Superior temporal gyrus (tissue), 1 donor: ENCODE data around the gene ADGRD1.
"Not testable (repeated sequence)": the region's sequence is repeated elsewhere in the genome, so short reads cannot be mapped to it uniquely, and the experiment has no call there.

ENCODE experiments used
- DNase-seq: peaks from one replicate; pipeline ENCODE4 v3.0.0-alpha.2; 2016; ENCODE audit errors: extremely low spot score

The ADGRD1 gene

GRCh38 chr12:130937546-130937945, 16.2 kb upstream of the ADGRD1 start:
- DNase-seq: not testable (repeated sequence)

DNA sequence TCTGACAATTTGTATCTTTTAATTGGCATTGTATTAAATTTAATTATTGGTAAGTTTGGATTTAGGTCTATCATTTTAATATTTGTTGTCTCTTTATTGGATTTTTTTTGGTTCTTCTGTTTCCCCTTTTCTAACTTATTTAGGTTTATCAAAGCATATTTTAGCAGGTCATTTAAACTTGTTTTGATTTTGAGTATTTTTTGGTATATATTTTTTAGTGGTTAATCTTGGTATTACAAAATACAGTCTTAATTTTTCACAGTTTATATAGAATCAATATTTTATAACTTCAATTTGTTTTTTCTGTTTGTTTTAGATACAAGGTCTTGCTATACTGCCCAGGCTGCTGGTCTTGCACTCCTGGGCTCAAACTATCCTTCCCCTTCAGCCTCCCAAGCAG, 15.5 kb upstream of the ADGRD1 start:
- DNase-seq: no peak

DNA sequence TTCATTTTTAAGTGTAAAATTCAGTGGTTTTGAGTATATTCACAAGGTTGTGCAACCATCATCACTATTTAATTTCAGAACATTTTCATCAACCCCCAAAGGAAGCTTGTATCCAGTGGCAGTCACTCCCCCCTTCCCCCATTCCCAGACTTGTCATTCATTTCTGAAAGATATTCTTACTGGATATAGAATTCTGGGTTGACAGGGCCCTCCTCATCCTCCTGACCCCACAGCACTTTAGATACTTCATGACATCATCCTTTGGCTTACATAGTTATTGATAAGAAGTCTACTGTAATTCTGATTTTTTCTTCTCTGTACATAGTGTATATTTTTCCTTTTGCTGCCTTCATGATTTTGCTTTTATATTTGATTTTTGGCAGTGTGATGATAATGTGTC, 8.8 kb upstream of the ADGRD1 start:
- DNase-seq: no peak

DNA sequence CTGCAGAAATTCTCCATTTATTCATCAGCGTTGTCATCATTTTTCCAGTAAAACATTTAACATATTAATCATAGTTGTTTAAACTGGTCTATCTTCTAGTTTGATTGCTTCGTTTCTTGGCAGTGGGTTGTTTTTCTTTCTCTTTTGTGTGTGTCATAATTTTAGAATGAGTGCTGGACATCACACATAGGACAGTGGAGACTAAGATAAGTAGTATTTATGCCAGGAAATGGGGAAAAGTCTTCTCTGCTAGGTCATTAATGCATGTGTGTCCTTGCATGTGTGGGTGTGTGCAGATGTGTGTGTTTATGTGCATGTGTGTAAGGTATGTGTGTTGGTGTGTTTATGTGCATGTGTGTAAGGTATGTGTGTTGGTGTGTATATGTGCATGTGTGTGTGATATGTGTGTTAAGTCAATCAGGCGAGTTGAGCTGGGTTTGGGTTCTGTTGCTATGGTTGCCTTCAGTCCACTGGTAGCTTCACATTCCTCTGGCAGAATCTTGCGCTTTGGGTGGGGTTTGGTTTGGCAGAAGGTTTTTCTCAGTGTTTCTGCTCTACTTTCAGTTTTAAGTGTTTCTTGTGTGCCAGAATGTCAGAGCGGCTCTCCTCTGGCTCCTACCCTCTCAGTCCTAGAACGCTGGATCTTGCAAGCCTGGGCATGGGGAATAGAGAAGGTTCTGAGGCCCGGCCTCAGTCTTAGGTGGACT, 7.8 kb upstream of the ADGRD1 start:
- DNase-seq: no peak

- no peak for DNase-seq
These were observed 6.6 kb upstream of the ADGRD1 start for GRCh38 chr12:130947028-130947613.

GRCh38 chr12:130948136-130948535, 5.6 kb upstream of the ADGRD1 start:
- DNase-seq: no peak

DNA sequence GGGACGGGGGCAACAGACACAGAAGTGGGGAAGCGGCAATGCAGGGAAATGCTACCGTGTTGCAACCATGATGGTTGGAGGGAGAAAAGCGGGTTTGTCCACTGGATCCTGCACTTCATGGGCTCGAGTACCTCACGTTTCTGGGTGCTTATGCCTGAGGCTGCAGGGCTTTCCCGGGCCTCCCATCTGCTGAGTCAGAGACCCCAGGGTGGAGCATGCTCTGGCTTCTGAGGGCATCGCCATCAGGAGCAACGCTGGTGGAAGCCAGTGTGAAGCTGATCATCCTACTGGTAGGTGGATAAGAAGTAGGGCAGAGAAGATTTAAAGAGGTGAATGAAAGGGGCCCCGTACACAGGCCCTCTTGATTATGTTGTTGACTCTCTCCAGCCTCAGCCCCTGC, 5.0 kb upstream of the ADGRD1 start:
- DNase-seq: no peak

GRCh38 chr12:130949806-130950205, 3.9 kb upstream of the ADGRD1 start:
- no peak for DNase-seq

DNA sequence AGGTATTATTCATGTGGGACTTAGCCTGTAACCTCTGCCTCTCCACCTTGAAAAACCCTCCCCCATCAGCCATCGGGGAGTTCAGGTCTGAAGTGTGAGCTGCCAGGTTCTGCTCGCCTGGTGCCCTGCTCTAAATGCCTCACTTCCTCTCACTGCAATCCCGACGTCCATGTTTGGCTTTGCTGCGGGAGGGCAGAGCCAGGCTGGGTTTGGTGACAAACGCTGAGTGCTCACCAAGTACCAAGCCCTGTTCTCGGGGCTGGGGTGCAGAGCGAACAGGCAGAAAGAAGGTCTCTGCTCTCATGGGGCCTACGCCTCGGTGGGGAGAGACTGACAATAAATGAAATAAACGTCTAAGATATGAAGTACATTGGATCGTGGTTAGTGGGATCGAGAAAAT, 2.1 kb upstream of the ADGRD1 start:
- no peak for DNase-seq

GRCh38 chr12:130952171-130952954, 1.3 kb upstream of the ADGRD1 start:
- DNase-seq: no peak

GRCh38 chr12:130954544-130954831, 781 bp downstream of the ADGRD1 start:
- DNase-seq: no peak

GRCh38 chr12:130955238-130955816, 1.6 kb downstream of the ADGRD1 start:
- no peak for DNase-seq

- no peak for DNase-seq
These were observed 2.3 kb downstream of the ADGRD1 start for GRCh38 chr12:130956009-130956408.

DNA sequence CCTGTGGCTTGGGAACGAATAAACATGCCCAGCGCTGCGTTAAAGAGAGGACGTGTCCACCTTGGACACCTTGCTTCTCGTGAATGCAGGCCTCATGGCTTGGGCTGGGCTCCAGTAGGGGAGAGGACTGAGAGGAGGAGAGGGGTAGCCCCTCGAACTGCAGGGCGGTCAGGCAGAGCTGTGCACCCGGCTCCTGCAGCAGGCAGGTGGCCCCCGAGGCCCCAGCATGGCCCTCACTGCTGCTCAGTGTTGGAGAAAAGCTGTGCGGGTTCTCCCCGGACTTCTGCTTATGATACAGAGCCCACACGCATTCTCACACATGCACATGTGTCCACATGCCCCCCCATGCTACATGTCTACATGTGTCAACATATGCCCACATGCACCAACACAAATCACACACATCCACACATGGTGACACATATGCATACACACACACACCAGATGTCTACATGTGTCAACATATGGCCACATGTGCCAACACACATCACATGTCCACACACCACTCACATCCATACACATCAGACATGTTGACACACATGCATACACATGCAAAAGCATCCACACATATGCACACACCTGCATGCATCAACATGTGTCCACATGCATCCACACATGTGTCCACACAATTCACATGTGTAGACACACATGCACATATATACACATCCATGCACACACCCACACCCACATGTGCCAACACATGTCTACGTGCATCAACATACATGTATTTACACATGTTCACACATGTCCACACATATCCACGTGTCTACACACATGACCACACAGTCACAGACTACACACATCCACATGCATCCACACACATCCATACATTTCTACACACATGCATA, 3.0 kb downstream of the ADGRD1 start:
- DNase-seq: no peak

GRCh38 chr12:130957304-130957621, 3.6 kb downstream of the ADGRD1 start:
- no peak for DNase-seq

DNA sequence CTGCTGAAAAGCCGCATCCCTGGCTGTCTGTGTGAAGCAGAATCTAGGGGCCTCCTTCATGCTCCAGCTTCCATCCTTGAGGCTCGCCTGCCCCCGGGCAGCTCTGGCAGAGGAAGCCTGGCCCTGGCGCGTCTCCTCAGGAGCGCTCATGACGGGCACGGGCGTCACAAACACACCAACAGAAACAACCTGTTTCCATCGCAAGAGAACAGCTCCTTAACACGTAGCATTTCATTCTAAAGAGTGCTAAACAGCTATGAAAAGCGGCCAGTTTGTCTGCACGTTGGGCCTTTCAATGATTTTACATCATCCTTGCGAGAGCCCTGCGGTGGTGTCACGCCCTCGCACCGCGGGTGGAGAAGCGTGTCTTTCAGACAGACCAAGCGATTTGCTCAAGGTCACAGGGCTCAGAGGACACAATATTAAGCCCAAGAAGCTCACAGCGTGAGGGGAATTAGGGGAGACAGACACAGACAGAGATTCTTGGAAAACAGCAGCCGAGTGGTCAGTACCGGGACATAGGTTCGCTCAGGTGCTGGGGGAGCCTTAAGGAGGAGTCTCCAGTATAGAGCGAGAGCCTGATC, 4.9 kb downstream of the ADGRD1 start:
- no peak for DNase-seq

DNA sequence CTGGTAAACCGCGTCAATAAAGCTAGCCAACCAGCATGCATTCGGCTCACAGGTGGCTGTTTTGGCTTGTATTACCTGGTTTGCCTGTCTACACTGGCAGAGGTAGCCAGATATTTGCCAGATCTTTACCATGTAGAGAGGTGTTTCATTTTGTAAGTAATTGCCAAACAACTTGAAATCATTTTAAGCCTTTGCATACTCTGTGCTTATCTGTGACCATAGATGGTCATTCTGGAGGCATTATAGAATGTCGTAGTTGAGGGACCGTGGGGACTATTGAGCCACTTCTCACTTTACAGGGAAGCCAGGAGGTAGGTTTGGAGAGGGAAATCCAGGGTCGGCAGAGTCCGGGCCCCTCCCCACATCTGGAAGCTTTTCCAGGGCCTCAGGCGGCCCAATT, 5.9 kb downstream of the ADGRD1 start:
- no peak for DNase-seq

GRCh38 chr12:130960058-130960457, 6.4 kb downstream of the ADGRD1 start:
- DNase-seq: no peak

- no peak for DNase-seq
These were observed 7.1 kb downstream of the ADGRD1 start for GRCh38 chr12:130960787-130961186.

GRCh38 chr12:130961921-130962451, 8.3 kb downstream of the ADGRD1 start:
- no peak for DNase-seq

- no peak for DNase-seq
These were observed 11.5 kb downstream of the ADGRD1 start for GRCh38 chr12:130965214-130965613.
